SJCRH30 (cell line): Measurements from ENCODE around the gene INTS14. TPM values are rescaled to one million over a fixed set of nuclear protein-coding genes. Genes with fewer than 3 reads are reported as not detected.

ENCODE experiments used
- DNase-seq, 2 experiments: peaks; one replicate each; pipeline ENCODE4 v3.0.0-alpha.2; 2015 to 2020
- H3K27ac ChIP-seq: fragments of 250-450 bp; sonication (Bioruptor Pico); 2 replicates; pipeline ENCODE4 v1.5.1; 2020; ENCODE audit warnings: mild to moderate bottlenecking, moderate library complexity
- H3K27me3 ChIP-seq: fragments of 250-450 bp; sonication (Bioruptor Pico); 2 replicates; pipeline ENCODE4 v1.5.1; 2020; ENCODE audit warnings: mild to moderate bottlenecking, moderate library complexity
- H3K36me3 ChIP-seq: fragments of 250-450 bp; sonication (Bioruptor Pico); 2 replicates; pipeline ENCODE4 v1.5.1; 2020; ENCODE audit warnings: mild to moderate bottlenecking, moderate library complexity
- H3K4me1 ChIP-seq: fragments of 250-450 bp; sonication (Bioruptor Pico); 2 replicates; pipeline ENCODE4 v1.5.1; 2020; ENCODE audit warnings: mild to moderate bottlenecking, moderate library complexity
- H3K4me3 ChIP-seq: fragments of 250-450 bp; sonication (Bioruptor Pico); 2 replicates; pipeline ENCODE4 v1.5.1; 2020; ENCODE audit warnings: mild to moderate bottlenecking, moderate library complexity
- H3K9me3 ChIP-seq: fragments of 250-450 bp; sonication (Bioruptor Pico); replicated peaks from 2 replicates; pipeline ENCODE4 v1.5.1; 2020; ENCODE audit warnings: mild to moderate bottlenecking, moderate library complexity
- total RNA-seq: library from RNA; depleted of rRNA; stranded (reverse); fragments of >200 nt; shearing (Covaris generic); gene quantifications from 2 replicates; pipeline ENCODE4 v1.2.3, GENCODE V29; 2014; rRNA removed

INTS14 gene
- 41.9 and 47.6 TPM in 2 replicates for total RNA-seq

DNA sequence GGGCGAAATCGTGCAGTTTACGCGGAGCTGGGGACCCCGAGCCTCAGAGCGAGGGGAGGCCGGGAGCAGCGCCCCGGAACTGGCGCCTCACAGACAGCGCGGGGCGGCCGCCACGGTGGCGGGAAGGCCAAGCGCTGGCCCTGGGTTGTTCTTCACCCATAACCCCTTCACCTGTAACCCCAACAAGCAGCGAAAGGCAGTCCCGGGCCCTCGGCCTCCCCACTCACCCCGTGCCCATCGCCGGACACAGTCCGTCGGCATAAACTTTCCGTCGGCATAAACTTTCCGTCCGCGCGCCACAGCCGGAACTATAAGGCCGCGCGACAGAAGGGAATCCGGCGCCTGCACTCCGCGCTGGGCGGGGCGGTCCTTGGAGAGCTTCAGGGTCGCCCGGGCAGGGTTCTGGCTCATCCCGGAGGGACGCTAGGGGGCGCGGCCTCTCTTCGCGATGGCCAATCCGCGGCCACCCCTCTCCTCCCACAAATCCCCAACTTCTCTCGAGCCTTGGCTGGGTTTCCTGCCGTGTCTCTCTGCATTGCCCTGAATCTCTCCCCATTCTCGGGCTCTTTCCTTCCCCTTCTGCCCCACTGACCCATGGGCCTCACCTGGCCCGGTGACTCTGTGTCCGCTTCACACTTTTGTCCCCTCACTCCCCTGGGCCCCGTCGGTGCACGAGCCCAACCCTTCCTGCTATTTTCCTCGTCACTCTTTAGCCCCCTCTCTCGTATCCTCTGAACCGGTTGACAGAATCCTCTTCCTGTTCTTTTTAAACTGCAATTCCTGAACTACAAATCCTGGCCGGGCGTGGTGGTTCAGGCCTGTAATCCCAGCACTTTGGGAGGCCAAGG lies at the start of gene INTS14:
Gene INTS14 (minus strand): TSS at position 261 of the 848 bp plus-strand sequence. CDS start 3,751 bp downstream, outside the sequence.
- Histone ChIP-seq H3K36me3 (no peaks in the 10 kb centered on the region), H3K9me3 (no peaks in the 10 kb centered on the region), H3K27me3 (no peaks in the 10 kb centered on the region), H3K4me3 (peak within 1 kb of the TSS; percentile 92), H3K4me1 (peaks cover 5% of the 10 kb centered on the region; the same call in 1 of the 2 replicates), H3K27ac (peak within 1 kb of the TSS; percentile 77)
- DNase-seq = peak; percentile 97 to 98

- no peaks in the 10 kb centered on the region; the same call in 1 of the 2 replicates for H3K27me3 ChIP-seq
- H3K4me1 ChIP-seq = peaks cover 10% of the 10 kb centered on the region
- no peak for DNase-seq
- no peak overlapping the region for H3K27ac ChIP-seq
- H3K36me3 ChIP-seq = peaks cover 18% of the 10 kb centered on the region
- H3K4me3 ChIP-seq = no peak overlapping the region
- no peaks in the 10 kb centered on the region for H3K9me3 ChIP-seq
Measured at GRCh38 chr15:65659502-65660052, 48.6 kb upstream of the INTS14 start.

DNA sequence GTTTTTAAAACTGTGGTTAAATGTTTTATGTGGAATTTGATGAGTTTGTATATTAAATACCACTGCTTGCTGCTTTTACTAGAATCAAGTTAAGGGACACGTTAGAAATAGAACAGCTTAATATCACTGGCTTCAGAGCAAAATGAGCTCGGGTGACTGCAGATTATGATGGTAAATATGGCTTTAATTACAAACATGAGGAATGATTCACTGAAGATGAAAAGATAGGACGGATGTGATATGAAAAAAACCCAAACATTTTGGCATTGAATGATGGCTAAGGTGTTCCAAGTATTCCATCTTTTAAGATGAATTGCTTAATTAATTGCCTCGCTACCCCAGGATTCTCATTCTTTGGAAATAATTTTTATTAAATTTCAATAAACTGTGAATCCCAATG lies 44.5 kb upstream of the INTS14 start:
- no peaks in the 10 kb centered on the region for H3K27me3 ChIP-seq
- no peak overlapping the region for H3K4me3 ChIP-seq
- no peak overlapping the region for H3K27ac ChIP-seq
- no peaks in the 10 kb centered on the region for H3K9me3 ChIP-seq
- DNase-seq = no peak
- H3K36me3 ChIP-seq = peaks cover 14% of the 10 kb centered on the region
- H3K4me1 ChIP-seq = peaks cover 10% of the 10 kb centered on the region

- H3K27ac ChIP-seq = no peak overlapping the region
- no peak overlapping the region for H3K4me3 ChIP-seq
- no peaks in the 10 kb centered on the region for H3K9me3 ChIP-seq
- no peaks in the 10 kb centered on the region for H3K27me3 ChIP-seq
- peaks cover 14% of the 10 kb centered on the region for H3K36me3 ChIP-seq
- DNase-seq = no peak
- peaks cover 10% of the 10 kb centered on the region for H3K4me1 ChIP-seq
Measured at GRCh38 chr15:65655026-65655425, 44.1 kb upstream of the INTS14 start.

DNA sequence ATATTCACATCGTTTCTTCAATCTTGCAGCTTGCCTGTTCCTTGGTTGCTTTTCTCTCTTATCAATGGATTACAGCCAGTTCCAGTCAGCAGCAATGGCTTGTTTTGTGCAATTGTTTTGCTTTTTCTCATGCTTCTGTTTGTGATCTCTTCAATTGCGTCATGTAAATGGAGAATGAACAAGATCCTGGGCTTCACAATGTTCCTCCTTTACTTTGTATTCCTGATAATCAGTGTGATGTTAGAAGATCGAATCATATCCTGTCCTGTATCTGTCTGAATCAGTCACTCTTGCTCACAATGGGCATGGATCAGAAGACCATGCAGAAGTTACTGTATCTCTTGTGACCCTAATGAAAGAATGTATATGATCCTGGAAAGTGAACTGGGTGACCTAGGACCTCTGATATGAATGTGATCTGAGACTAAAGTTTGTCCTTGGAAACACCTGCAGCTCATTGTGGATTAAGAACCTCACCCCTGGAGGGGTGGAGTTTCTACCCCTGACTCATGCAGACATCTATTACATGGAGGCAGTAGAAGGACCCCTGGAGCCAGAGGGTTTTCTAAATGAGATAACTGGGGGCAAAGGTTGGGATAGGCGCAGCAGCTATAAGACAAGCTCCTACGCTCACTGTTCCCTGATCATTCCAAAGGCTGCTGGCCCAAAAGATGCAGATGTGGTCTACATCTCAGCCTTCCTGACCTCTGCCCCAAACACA lies 43.0 kb upstream of the INTS14 start:
- Histone ChIP-seq H3K27me3 (no peaks in the 10 kb centered on the region), H3K36me3 (peaks cover 10% of the 10 kb centered on the region), H3K4me3 (no peak overlapping the region), H3K9me3 (no peaks in the 10 kb centered on the region), H3K27ac (no peak overlapping the region), H3K4me1 (peaks cover 9% of the 10 kb centered on the region)
- DNase-seq = no peak

- Histone ChIP-seq H3K36me3 (peaks cover 6% of the 10 kb centered on the region; the same call in 1 of the 2 replicates), H3K27me3 (no peaks in the 10 kb centered on the region), H3K4me3 (no peak overlapping the region), H3K27ac (no peak overlapping the region), H3K4me1 (peaks cover 5% of the 10 kb centered on the region; the same call in 1 of the 2 replicates), H3K9me3 (no peaks in the 10 kb centered on the region)
- DNase-seq = no peak
Measured at GRCh38 chr15:65653341-65653740, 42.4 kb upstream of the INTS14 start.

GRCh38 chr15:65651831-65652749 lies 41.2 kb upstream of the INTS14 start:
- Histone ChIP-seq H3K9me3 (no peaks in the 10 kb centered on the region), H3K36me3 (peaks cover 6% of the 10 kb centered on the region; the same call in 1 of the 2 replicates), H3K4me1 (peaks cover 5% of the 10 kb centered on the region; the same call in 1 of the 2 replicates), H3K27ac (no peak overlapping the region), H3K4me3 (no peak overlapping the region), H3K27me3 (no peaks in the 10 kb centered on the region)
- no peak for DNase-seq

DNA sequence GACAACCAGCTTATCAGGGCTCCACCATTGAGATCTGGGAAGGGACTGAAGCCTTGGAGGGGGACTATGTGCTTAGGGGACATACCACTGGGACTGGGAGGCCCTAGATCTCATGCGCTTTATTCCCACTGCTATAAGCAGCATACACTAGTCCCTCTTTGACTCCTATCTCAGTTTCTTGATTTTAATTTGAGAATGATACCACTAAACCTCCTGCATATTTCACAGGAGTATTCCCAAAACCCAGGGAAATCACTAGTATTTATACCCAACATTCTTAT lies 40.1 kb upstream of the INTS14 start:
- Histone ChIP-seq H3K9me3 (no peaks in the 10 kb centered on the region), H3K36me3 (peaks cover 6% of the 10 kb centered on the region; the same call in 1 of the 2 replicates), H3K27ac (no peak overlapping the region), H3K4me3 (no peak overlapping the region), H3K4me1 (peaks cover 8% of the 10 kb centered on the region; the same call in 1 of the 2 replicates), H3K27me3 (no peaks in the 10 kb centered on the region)
- no peak for DNase-seq

DNA sequence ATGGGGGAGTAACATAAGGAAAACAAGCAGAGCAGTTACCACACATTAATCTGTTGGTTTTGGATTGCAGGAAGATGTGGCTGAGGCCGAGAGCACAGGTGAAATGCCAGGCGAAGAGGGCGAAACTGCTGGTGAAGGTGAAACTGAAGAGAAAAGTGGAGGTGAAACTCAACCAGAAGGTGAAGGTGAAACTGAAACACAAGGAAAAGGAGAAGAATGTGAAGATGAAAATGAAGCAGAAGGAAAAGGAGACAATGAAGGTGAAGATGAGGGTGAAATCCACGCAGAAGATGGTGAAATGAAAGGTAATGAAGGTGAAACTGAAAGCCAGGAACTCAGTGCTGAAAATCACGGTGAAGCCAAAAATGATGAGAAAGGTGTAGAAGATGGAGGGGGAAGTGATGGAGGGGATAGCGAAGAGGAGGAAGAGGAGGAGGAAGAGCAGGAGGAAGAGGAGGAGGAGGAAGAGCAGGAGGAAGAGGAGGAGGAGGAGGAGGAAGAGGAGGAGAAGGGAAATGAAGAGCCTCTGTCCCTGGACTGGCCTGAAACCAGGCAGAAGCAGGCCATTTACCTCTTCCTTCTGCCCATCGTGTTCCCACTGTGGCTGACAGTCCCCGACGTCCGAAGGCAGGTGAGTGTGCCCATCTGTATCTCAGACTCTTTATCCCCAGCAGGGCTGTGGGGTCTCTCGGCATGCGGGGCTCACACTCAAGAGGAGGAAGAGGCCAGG lies 39.5 kb upstream of the INTS14 start:
- H3K27me3 ChIP-seq = no peaks in the 10 kb centered on the region
- peaks cover 6% of the 10 kb centered on the region; the same call in 1 of the 2 replicates for H3K36me3 ChIP-seq
- H3K27ac ChIP-seq = no peak overlapping the region
- H3K9me3 ChIP-seq = no peaks in the 10 kb centered on the region
- peaks cover 8% of the 10 kb centered on the region; the same call in 1 of the 2 replicates for H3K4me1 ChIP-seq
- no peak overlapping the region for H3K4me3 ChIP-seq
- no peak for DNase-seq

DNA sequence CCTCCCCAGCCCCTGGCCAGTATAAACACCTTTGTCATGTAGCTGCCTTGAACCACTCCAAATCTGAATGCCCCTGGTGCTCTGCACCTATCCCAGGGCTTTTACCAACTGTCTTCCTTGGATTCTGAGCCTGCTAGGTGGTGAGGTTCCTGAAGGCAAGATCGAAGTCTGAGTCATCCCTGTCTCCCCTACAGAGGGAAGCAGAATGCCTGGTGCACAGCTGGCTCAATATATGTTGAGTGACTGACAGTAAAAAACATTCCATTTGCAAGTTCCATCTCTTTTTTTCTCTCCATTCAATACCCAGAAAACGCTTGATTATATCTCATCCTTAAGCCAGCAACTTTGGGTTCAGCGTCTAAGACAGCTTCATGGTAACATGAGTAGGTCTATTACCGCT lies 35.6 kb upstream of the INTS14 start:
- no peak overlapping the region for H3K27ac ChIP-seq
- no peak overlapping the region for H3K4me3 ChIP-seq
- H3K4me1 ChIP-seq = peaks cover 4% of the 10 kb centered on the region; the same call in 1 of the 2 replicates
- DNase-seq = peak; percentile 54 to 76
- H3K9me3 ChIP-seq = no peaks in the 10 kb centered on the region
- no peaks in the 10 kb centered on the region for H3K27me3 ChIP-seq
- H3K36me3 ChIP-seq = no peaks in the 10 kb centered on the region

DNA sequence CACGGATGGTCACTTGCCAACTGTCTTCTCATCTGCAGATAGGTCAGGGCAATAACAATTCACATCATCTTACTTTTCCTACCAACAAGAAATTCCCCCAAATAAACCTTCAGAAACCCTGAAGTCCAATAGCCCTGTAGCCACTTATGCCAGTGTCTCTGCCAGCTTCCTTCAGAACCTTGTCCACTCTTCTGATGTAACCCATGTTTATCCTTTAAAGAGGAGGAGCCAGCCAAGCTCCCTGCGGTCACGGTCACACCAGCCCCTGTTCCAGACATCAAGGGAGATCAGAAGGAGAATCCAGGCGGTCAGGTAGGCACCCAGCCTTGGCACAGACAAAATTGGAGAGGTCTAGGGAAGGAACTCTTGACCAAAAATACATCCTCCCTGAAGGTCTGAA lies 34.5 kb upstream of the INTS14 start:
- no peak for DNase-seq
- no peak overlapping the region for H3K27ac ChIP-seq

GRCh38 chr15:65644282-65644681 lies 33.4 kb upstream of the INTS14 start:
- no peak for DNase-seq
- no peaks in the 10 kb centered on the region for H3K36me3 ChIP-seq
- H3K9me3 ChIP-seq = no peaks in the 10 kb centered on the region
- H3K4me3 ChIP-seq = no peak overlapping the region
- peaks cover 4% of the 10 kb centered on the region; the same call in 1 of the 2 replicates for H3K4me1 ChIP-seq
- H3K27me3 ChIP-seq = no peaks in the 10 kb centered on the region
- H3K27ac ChIP-seq = no peak overlapping the region

More for the DNA sequence above, 34.5 kb upstream of the INTS14 start:
- Histone ChIP-seq H3K4me1 (peaks cover 4% of the 10 kb centered on the region; the same call in 1 of the 2 replicates), H3K36me3 (no peaks in the 10 kb centered on the region), H3K27me3 (no peaks in the 10 kb centered on the region), H3K4me3 (no peak overlapping the region), H3K9me3 (no peaks in the 10 kb centered on the region)

- no peak for DNase-seq
- H3K36me3 ChIP-seq = no peaks in the 10 kb centered on the region
- H3K4me1 ChIP-seq = peaks cover 4% of the 10 kb centered on the region
- H3K4me3 ChIP-seq = no peak overlapping the region
- no peak overlapping the region for H3K27ac ChIP-seq
- H3K27me3 ChIP-seq = no peaks in the 10 kb centered on the region
- H3K9me3 ChIP-seq = no peaks in the 10 kb centered on the region
Measured at GRCh38 chr15:65642594-65642993, 31.7 kb upstream of the INTS14 start.
